OCI-LY1 (cell line): ENCODE measurements around the gene POU3F3.

Source experiments
- H2AFZ ChIP-seq: fragments of 200-600 bp; sonication (generic), shearing (Covaris generic); 2 replicates; pipeline ENCODE4 v1.6.0; 2014; ENCODE audit warnings: antibody characterized with exemption, mild to moderate bottlenecking, low read length
- H3F3A ChIP-seq: fragments of 200-600 bp; sonication (generic), shearing (Covaris generic); 2 replicates; pipeline ENCODE4 v1.6.0; 2014; ENCODE audit warnings: mild to moderate bottlenecking, antibody characterized with exemption, low read length, moderate library complexity; ENCODE audit not compliant: insufficient read depth
- H3K27ac ChIP-seq: fragments of 200-600 bp; sonication (generic); 2 replicates; pipeline ENCODE4 v1.5.1; 2014; ENCODE audit warnings: low read length, mixed run types, mild to moderate bottlenecking, low read depth; ENCODE audit not compliant: poor library complexity, severe bottlenecking
- H3K27me3 ChIP-seq: fragments of 200-600 bp; sonication (generic); 2 replicates; pipeline ENCODE4 v1.6.0; 2014; ENCODE audit warnings: antibody characterized with exemption, mild to moderate bottlenecking, low read length, moderate library complexity; ENCODE audit not compliant: insufficient read depth
- H3K36me3 ChIP-seq: fragments of 200-600 bp; sonication (generic); 2 replicates; pipeline ENCODE4 v1.6.1; 2014; ENCODE audit warnings: mild to moderate bottlenecking, antibody characterized with exemption, low read length, moderate library complexity, mixed read lengths; ENCODE audit not compliant: insufficient read depth
- H3K4me1 ChIP-seq: fragments of 200-600 bp; sonication (generic); 2 replicates; pipeline ENCODE4 v1.5.1; 2014; ENCODE audit warnings: mild to moderate bottlenecking, low read length, moderate library complexity; ENCODE audit not compliant: insufficient read depth, severe bottlenecking
- H3K4me2 ChIP-seq: fragments of 200-600 bp; sonication (generic), shearing (Covaris generic); 2 replicates; pipeline ENCODE4 v1.6.1; 2014; ENCODE audit warnings: low read length
- H3K4me3 ChIP-seq: fragments of 200-600 bp; sonication (generic); 2 replicates; pipeline ENCODE4 v1.5.1; 2014; ENCODE audit warnings: low read length, low read depth, mild to moderate bottlenecking, mixed read lengths; ENCODE audit not compliant: poor library complexity, severe bottlenecking
- H3K79me2 ChIP-seq: fragments of 200-600 bp; shearing (Covaris generic); 2 replicates; pipeline ENCODE4 v1.6.1; 2016; ENCODE audit warnings: mixed run types, low read length, mixed read lengths; ENCODE audit not compliant: insufficient read depth
- H3K9ac ChIP-seq: fragments of 200-600 bp; sonication (generic), shearing (Covaris generic); 2 replicates; pipeline ENCODE4 v1.6.1; 2014; ENCODE audit warnings: mild to moderate bottlenecking, low read length, mixed read lengths
- H3K9me2 ChIP-seq: fragments of 200-600 bp; sonication (generic), shearing (Covaris generic); 2 replicates; pipeline ENCODE4 v1.6.1; 2014; ENCODE audit warnings: low read depth, mild to moderate bottlenecking, low read length, mixed read lengths
- H3K9me3 ChIP-seq: fragments of 200-600 bp; shearing (Covaris generic); 2 replicates; pipeline ENCODE4 v1.6.1; 2014; ENCODE audit warnings: low read length, mixed read lengths
- H4K20me1 ChIP-seq: fragments of 200-600 bp; sonication (generic), shearing (Covaris generic); 2 replicates; pipeline ENCODE4 v1.6.0; 2016; ENCODE audit warnings: mild to moderate bottlenecking, low read length; ENCODE audit not compliant: insufficient read depth
- EZH2 ChIP-seq: fragments of 200-600 bp; sonication (generic), shearing (Covaris generic); IDR thresholded peaks from 2 replicates; pipeline ENCODE4 v1.8.0; 2017; ENCODE audit warnings: borderline replicate concordance, mixed run types, mild to moderate bottlenecking, antibody characterized with exemption, low read length, moderate library complexity, mixed read lengths
- TF ChIP-seq, protein P1 (sequence below): fragments of 200-600 bp; sonication (generic), shearing (Covaris generic); IDR thresholded peaks from 2 replicates; pipeline ENCODE4 v1.5.1; 2017; ENCODE audit warnings: mild to moderate bottlenecking, antibody characterized with exemption, low read length, moderate library complexity, mixed read lengths

Gene POU3F3

DNA sequence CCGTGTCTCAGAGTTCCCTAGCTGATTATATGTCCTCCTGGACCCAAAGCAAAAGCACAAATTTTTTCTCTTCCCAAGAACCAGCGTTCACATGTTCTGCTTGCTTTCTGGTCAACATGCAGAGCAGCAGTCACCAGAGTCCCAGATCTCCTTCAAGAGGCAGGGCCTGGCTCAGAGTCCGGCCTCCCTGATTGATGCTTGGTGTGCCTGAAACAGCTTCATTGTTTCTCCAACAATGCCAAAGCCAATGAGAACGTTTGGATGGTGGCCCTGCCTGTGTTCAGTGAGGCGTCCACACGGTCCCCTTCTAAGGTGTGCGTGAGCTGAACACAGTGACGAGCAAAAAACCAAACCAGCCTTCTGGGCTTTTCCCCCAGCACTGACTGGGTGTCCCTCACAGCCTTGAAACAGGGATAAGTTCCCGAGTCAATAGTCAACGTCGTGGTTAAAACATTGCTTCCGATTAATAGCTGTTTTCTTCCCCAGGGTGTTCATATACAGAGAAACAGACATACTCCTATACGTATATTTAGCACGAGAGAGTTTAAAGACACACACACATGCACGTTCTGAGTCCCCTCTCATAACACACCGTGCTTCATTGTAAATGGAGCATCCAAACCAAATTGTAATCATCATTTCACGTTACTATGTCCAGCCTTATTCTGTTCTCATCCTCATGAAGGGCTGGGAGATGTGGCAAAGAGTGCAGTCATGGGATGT, 19.3 kb upstream of the POU3F3 start:
- TF ChIP-seq, protein P1, sequence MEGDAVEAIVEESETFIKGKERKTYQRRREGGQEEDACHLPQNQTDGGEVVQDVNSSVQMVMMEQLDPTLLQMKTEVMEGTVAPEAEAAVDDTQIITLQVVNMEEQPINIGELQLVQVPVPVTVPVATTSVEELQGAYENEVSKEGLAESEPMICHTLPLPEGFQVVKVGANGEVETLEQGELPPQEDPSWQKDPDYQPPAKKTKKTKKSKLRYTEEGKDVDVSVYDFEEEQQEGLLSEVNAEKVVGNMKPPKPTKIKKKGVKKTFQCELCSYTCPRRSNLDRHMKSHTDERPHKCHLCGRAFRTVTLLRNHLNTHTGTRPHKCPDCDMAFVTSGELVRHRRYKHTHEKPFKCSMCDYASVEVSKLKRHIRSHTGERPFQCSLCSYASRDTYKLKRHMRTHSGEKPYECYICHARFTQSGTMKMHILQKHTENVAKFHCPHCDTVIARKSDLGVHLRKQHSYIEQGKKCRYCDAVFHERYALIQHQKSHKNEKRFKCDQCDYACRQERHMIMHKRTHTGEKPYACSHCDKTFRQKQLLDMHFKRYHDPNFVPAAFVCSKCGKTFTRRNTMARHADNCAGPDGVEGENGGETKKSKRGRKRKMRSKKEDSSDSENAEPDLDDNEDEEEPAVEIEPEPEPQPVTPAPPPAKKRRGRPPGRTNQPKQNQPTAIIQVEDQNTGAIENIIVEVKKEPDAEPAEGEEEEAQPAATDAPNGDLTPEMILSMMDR: no peak
- no peak for TF ChIP-seq EZH2
- H3K9ac ChIP-seq: no peak overlapping the region
- no peak overlapping the region for H3K4me2 ChIP-seq
- no peaks in the 10 kb centered on the region for H3F3A ChIP-seq
- no peak overlapping the region for H3K27ac ChIP-seq
- H3K36me3 ChIP-seq: no peaks in the 10 kb centered on the region
- no peaks in the 10 kb centered on the region for H3K79me2 ChIP-seq
- no peak overlapping the region for H2AFZ ChIP-seq
- H4K20me1 ChIP-seq: no peaks in the 10 kb centered on the region
- no peak overlapping the region for H3K4me3 ChIP-seq
- H3K9me3 ChIP-seq: no peaks in the 10 kb centered on the region
- no peaks in the 10 kb centered on the region for H3K9me2 ChIP-seq
- H3K27me3 ChIP-seq: no peaks in the 10 kb centered on the region
- H3K4me1 ChIP-seq: no peaks in the 10 kb centered on the region

DNA sequence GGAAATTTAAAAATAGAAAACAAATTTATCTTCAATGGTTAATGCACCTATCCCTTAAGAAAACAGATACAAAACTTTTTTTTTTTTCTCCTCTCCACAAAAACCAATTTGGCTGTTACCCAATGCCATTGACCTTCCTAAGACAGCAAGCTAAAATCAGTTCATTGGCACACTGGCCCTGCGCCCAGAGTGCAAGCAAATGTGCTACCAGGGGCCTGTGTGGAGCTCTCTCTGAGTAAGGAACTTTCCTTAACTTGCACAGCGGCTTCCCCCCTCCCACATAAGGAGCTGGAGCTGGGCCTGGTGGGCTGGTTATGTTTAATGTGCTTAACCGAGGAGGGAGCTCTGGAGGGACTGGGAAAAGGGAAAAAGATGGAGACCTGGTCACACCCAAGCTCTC, 17.6 kb upstream of the POU3F3 start:
- H3K36me3 ChIP-seq: no peaks in the 10 kb centered on the region
- no peak overlapping the region for H3K4me2 ChIP-seq
- no peak overlapping the region for H3K9ac ChIP-seq
- H3K9me3 ChIP-seq: no peaks in the 10 kb centered on the region
- no peaks in the 10 kb centered on the region for H3K79me2 ChIP-seq
- H2AFZ ChIP-seq: no peak overlapping the region
- no peak for TF ChIP-seq EZH2
- TF ChIP-seq, protein P1: no peak
- no peaks in the 10 kb centered on the region for H4K20me1 ChIP-seq
- H3K4me3 ChIP-seq: no peak overlapping the region
- no peak overlapping the region for H3K27ac ChIP-seq
- no peaks in the 10 kb centered on the region for H3F3A ChIP-seq
- H3K4me1 ChIP-seq: no peaks in the 10 kb centered on the region
- no peaks in the 10 kb centered on the region for H3K9me2 ChIP-seq
- H3K27me3 ChIP-seq: no peaks in the 10 kb centered on the region

GRCh38 chr2:104836841-104837240, 17.1 kb upstream of the POU3F3 start:
- Histone ChIP-seq H3K9me3 (no peaks in the 10 kb centered on the region), H3K27me3 (no peaks in the 10 kb centered on the region), H3K4me1 (no peaks in the 10 kb centered on the region), H3K9ac (no peak overlapping the region), H3K4me3 (no peak overlapping the region), H3F3A (no peaks in the 10 kb centered on the region), H2AFZ (no peak overlapping the region), H3K36me3 (no peaks in the 10 kb centered on the region), H3K79me2 (no peaks in the 10 kb centered on the region), H3K27ac (no peak overlapping the region), H3K4me2 (no peak overlapping the region), H3K9me2 (no peaks in the 10 kb centered on the region), H4K20me1 (no peaks in the 10 kb centered on the region)
- TF ChIP-seq, protein P1: no peak
- TF ChIP-seq EZH2: no peak
